GM23338 (cell line): ENCODE data around the gene C2CD2L. TPM values are rescaled to one million over a fixed set of nuclear protein-coding genes. Genes with fewer than 3 reads are reported as not detected.
A peak's percentile ranks its signal among the peaks of the same experiment; 100 is the strongest.

Source experiments
- ATAC-seq: fragments of 200-7000 bp; cut with Tn5 transposase; 3 replicates; pipeline ENCODE4 v1.9.1; 2020
- DNase-seq: peaks from one replicate; pipeline ENCODE4 v3.0.0-alpha.2; 2015; ENCODE audit warnings: low spot score
- H2AFZ ChIP-seq: fragments of 200-600 bp; sonication (generic); 2 replicates; pipeline ENCODE4 v1.8.0; 2016; ENCODE audit warnings: antibody characterized with exemption, mild to moderate bottlenecking, moderate library complexity
- H3F3A ChIP-seq: fragments of 200-600 bp; sonication (generic); replicated peaks from 2 replicates; pipeline ENCODE4 v1.8.0; 2017; ENCODE audit warnings: antibody characterized with exemption, mixed run types, low read depth
- H3K27ac ChIP-seq: fragments of 200-600 bp; sonication (generic); 2 replicates; pipeline ENCODE4 v1.6.1; 2016; ENCODE audit warnings: low read depth
- H3K27me3 ChIP-seq: fragments of 200-600 bp; sonication (generic); 2 replicates; pipeline ENCODE4 v1.8.0; 2016; ENCODE audit warnings: mild to moderate bottlenecking, mixed run types, moderate library complexity; ENCODE audit not compliant: insufficient read depth
- H3K36me3 ChIP-seq: fragments of 200-600 bp; sonication (generic); 2 replicates; pipeline ENCODE4 v1.8.0; 2016; ENCODE audit warnings: mild to moderate bottlenecking; ENCODE audit not compliant: insufficient read depth
- H3K4me1 ChIP-seq: fragments of 200-600 bp; sonication (generic); 2 replicates; pipeline ENCODE4 v1.8.0; 2016; ENCODE audit warnings: mild to moderate bottlenecking, moderate library complexity; ENCODE audit not compliant: insufficient read depth
- H3K4me2 ChIP-seq: fragments of 200-600 bp; sonication (generic); 2 replicates; pipeline ENCODE4 v1.7.1; 2017; ENCODE audit warnings: mixed run types
- H3K4me3 ChIP-seq: fragments of 200-600 bp; sonication (generic); 2 replicates; pipeline ENCODE4 v1.6.1; 2016; ENCODE audit warnings: mixed run types
- H3K79me2 ChIP-seq: fragments of 200-600 bp; sonication (generic); replicated peaks from 2 replicates; pipeline ENCODE4 v1.8.0; 2017; ENCODE audit warnings: mild to moderate bottlenecking; ENCODE audit not compliant: insufficient read depth
- H3K9me2 ChIP-seq: fragments of 200-600 bp; sonication (generic); 2 replicates; pipeline ENCODE4 v1.8.0; 2017; ENCODE audit not compliant: insufficient read depth
- H4K20me1 ChIP-seq: fragments of 200-600 bp; sonication (generic); replicated peaks from 2 replicates; pipeline ENCODE4 v1.8.0; 2017; ENCODE audit warnings: mild to moderate bottlenecking; ENCODE audit not compliant: insufficient read depth
- H3K27ac Mint-ChIP-seq: 2 replicates; pipeline ENCODE4 v1.8.0; 2020; ENCODE audit warnings: inconsistent platforms, mild to moderate bottlenecking, moderate library complexity, mixed read lengths
- H3K27me3 Mint-ChIP-seq: 3 replicates; pipeline ENCODE4 v1.8.0; 2022; ENCODE audit warnings: low read depth, mild to moderate bottlenecking, moderate library complexity, mixed read lengths, inconsistent platforms; ENCODE audit not compliant: insufficient read depth, poor library complexity
- H3K36me3 Mint-ChIP-seq: 3 replicates; pipeline ENCODE4 v1.8.0; 2021; ENCODE audit warnings: low read depth, mild to moderate bottlenecking, inconsistent platforms, moderate library complexity, mixed read lengths
- H3K4me1 Mint-ChIP-seq: 3 replicates; pipeline ENCODE4 v1.8.0; 2020; ENCODE audit warnings: mild to moderate bottlenecking, inconsistent platforms, mixed read lengths
- H3K4me3 Mint-ChIP-seq: 3 replicates; pipeline ENCODE4 v1.8.0; 2021; ENCODE audit warnings: moderate library complexity, mild to moderate bottlenecking, inconsistent platforms, mixed read lengths
- H3K9me3 Mint-ChIP-seq: 3 replicates; pipeline ENCODE4 v1.8.0; 2020; ENCODE audit warnings: moderate library complexity, mild to moderate bottlenecking, inconsistent platforms, mixed read lengths
- CREB1 ChIP-seq: fragments of 250-450 bp; sonication (Bioruptor Pico); IDR thresholded peaks from 2 replicates; pipeline ENCODE4 v1.5.0; 2020; ENCODE audit warnings: low read depth, mild to moderate bottlenecking, moderate library complexity
- CTCF ChIP-seq, 2 experiments: fragments of 200-600 bp in 1 of 2; sonication (generic) in 1 of 2; conservative IDR thresholded peaks; 2 replicates each; pipeline versions ENCODE4 v1.5.1 to v1.6.1; 2016 to 2017; ENCODE audit warnings: antibody characterized with exemption in 2 of 2, low read depth in 2 of 2, mild to moderate bottlenecking in 2 of 2, moderate library complexity in 1 of 2
- EZH2 ChIP-seq: fragments of 200-600 bp; sonication (generic); IDR thresholded peaks from one replicate; pipeline ENCODE4 v1.8.0; 2017; ENCODE audit warnings: antibody characterized with exemption, mild to moderate bottlenecking, low read depth; ENCODE audit not compliant: unreplicated experiment
- JUNB ChIP-seq: IDR thresholded peaks from one replicate; pipeline ENCODE4 v1.6.1; 2016; ENCODE audit warnings: antibody characterized with exemption; ENCODE audit not compliant: unreplicated experiment
- STAT1 ChIP-seq: IDR thresholded peaks from one replicate; pipeline ENCODE4 v1.6.1; 2016; ENCODE audit warnings: antibody characterized with exemption; ENCODE audit not compliant: unreplicated experiment
- ZNF114 ChIP-seq: fragments of 250-450 bp; sonication (Bioruptor Pico); IDR thresholded peaks from 2 replicates; pipeline ENCODE4 v1.5.0; 2020; ENCODE audit warnings: mild to moderate bottlenecking, moderate library complexity
- ZNF331 ChIP-seq: fragments of 250-450 bp; sonication (Bioruptor Pico); IDR thresholded peaks from 2 replicates; pipeline ENCODE4 v1.5.0; 2020; ENCODE audit warnings: low read depth, mild to moderate bottlenecking, moderate library complexity
- polyA plus RNA-seq: library from polyadenylated mRNA; unstranded; fragments of >200 nt; fragmentation: Nextera tagmentation; extraction: Ambion mirVana; gene quantifications from 2 replicates; pipeline ENCODE4 v1.2.1, GENCODE V29; 2016
- total RNA-seq: library from RNA; depleted of rRNA; stranded (reverse); fragments of >200 nt; shearing (Covaris generic); gene quantifications from 2 replicates; pipeline ENCODE4 v1.2.3, GENCODE V29; 2014
- TF ChIP-seq, protein P1 (sequence below): fragments of 250-450 bp; sonication (Bioruptor Pico); IDR thresholded peaks from 2 replicates; pipeline ENCODE4 v1.5.0; 2020; ENCODE audit warnings: mild to moderate bottlenecking, moderate library complexity

Gene C2CD2L
- total and polyA plus RNA-seq, 2 experiments from 2014 or later = 1.4 to 4.4 TPM

DNA sequence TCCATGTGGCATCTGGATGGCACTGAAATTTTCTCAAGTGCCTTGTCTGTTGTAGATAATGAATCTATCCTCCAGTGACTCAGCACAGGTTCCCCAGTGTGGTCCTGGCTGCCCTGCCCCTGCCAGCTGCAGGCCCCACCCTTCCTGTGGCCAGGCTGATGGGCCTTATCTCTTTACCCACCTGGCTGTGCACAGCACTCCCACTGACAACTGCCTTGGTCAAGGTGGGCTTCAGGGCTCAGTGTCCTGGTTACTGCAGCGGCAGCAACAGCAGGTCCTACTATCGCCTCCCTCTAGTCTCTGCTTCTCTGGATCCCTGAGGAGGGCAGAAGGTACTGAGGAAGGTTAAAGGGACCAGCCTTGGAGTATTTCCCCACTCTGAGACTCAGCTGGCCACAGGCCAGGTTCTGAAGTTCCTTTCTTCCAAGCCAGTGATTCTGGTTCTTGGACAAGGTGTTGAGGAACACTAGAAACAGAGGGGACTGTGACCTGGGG lies 19.4 kb upstream of the C2CD2L start:
- H3F3A ChIP-seq = peaks cover 25% of the 10 kb centered on the region
- no peaks in the 10 kb centered on the region for H3K9me2 ChIP-seq
- H3K4me1 Mint-ChIP-seq = peaks cover 11% of the 10 kb centered on the region
- H3K4me3 Mint-ChIP-seq = peak overlapping the region; percentile 23; the same call in 1 of the 3 replicates
- H3K79me2 ChIP-seq = peaks cover 27% of the 10 kb centered on the region
- H3K4me3 ChIP-seq = no peak overlapping the region
- no peak overlapping the region for H3K27ac ChIP-seq
- peaks cover 10% of the 10 kb centered on the region; the same call in 1 of the 2 replicates for H3K4me1 ChIP-seq
- no peak for DNase-seq
- no peak overlapping the region for H3K4me2 ChIP-seq
- H3K9me3 Mint-ChIP-seq = no peaks in the 10 kb centered on the region; the same call in 2 of the 3 replicates
- no peaks in the 10 kb centered on the region for H3K27me3 ChIP-seq
- H3K27me3 Mint-ChIP-seq = peaks cover 10% of the 10 kb centered on the region
- ATAC-seq = no peak
- 0 out of 2 replicates have a peak overlapping the region, but pooled peaks have one; percentile 77 for H3K27ac Mint-ChIP-seq
- H3K36me3 Mint-ChIP-seq = peaks cover 34% of the 10 kb centered on the region
- no peak overlapping the region for H2AFZ ChIP-seq
- H3K36me3 ChIP-seq = no peaks in the 10 kb centered on the region
- peaks cover 14% of the 10 kb centered on the region; the same call in 1 of the 2 replicates for H4K20me1 ChIP-seq
- TF ChIP-seq STAT1 = no peak
- no peak for TF ChIP-seq JUNB
- no peak for TF ChIP-seq ZNF114
- TF ChIP-seq CTCF (conservative IDR thresholded peaks at IDR 0.05; ENCODE audit: low read depth in 2 of 2) = no peak

GRCh38 chr11:119088406-119088805 lies 18.7 kb upstream of the C2CD2L start:
- DNase-seq = no peak

More at GRCh38 chr11:119088406-119088805, 18.7 kb upstream of the C2CD2L start:
- no peak for ATAC-seq
- H3K27ac Mint-ChIP-seq = no peak overlapping the region
- no peak overlapping the region for H2AFZ ChIP-seq
- H3K4me1 Mint-ChIP-seq = peaks cover 12% of the 10 kb centered on the region
- H3K4me3 Mint-ChIP-seq = no peak overlapping the region; the same call in 2 of the 3 replicates
- peaks cover 40% of the 10 kb centered on the region for H3K36me3 Mint-ChIP-seq
- no peak overlapping the region for H3K4me2 ChIP-seq
- peaks cover 12% of the 10 kb centered on the region for H3K27me3 Mint-ChIP-seq
- H3K36me3 ChIP-seq = peaks cover 3% of the 10 kb centered on the region
- no peak overlapping the region for H3K4me3 ChIP-seq
- peaks cover 20% of the 10 kb centered on the region; the same call in 1 of the 2 replicates for H4K20me1 ChIP-seq
- peaks cover 33% of the 10 kb centered on the region for H3K79me2 ChIP-seq
- TF ChIP-seq, protein P1, sequence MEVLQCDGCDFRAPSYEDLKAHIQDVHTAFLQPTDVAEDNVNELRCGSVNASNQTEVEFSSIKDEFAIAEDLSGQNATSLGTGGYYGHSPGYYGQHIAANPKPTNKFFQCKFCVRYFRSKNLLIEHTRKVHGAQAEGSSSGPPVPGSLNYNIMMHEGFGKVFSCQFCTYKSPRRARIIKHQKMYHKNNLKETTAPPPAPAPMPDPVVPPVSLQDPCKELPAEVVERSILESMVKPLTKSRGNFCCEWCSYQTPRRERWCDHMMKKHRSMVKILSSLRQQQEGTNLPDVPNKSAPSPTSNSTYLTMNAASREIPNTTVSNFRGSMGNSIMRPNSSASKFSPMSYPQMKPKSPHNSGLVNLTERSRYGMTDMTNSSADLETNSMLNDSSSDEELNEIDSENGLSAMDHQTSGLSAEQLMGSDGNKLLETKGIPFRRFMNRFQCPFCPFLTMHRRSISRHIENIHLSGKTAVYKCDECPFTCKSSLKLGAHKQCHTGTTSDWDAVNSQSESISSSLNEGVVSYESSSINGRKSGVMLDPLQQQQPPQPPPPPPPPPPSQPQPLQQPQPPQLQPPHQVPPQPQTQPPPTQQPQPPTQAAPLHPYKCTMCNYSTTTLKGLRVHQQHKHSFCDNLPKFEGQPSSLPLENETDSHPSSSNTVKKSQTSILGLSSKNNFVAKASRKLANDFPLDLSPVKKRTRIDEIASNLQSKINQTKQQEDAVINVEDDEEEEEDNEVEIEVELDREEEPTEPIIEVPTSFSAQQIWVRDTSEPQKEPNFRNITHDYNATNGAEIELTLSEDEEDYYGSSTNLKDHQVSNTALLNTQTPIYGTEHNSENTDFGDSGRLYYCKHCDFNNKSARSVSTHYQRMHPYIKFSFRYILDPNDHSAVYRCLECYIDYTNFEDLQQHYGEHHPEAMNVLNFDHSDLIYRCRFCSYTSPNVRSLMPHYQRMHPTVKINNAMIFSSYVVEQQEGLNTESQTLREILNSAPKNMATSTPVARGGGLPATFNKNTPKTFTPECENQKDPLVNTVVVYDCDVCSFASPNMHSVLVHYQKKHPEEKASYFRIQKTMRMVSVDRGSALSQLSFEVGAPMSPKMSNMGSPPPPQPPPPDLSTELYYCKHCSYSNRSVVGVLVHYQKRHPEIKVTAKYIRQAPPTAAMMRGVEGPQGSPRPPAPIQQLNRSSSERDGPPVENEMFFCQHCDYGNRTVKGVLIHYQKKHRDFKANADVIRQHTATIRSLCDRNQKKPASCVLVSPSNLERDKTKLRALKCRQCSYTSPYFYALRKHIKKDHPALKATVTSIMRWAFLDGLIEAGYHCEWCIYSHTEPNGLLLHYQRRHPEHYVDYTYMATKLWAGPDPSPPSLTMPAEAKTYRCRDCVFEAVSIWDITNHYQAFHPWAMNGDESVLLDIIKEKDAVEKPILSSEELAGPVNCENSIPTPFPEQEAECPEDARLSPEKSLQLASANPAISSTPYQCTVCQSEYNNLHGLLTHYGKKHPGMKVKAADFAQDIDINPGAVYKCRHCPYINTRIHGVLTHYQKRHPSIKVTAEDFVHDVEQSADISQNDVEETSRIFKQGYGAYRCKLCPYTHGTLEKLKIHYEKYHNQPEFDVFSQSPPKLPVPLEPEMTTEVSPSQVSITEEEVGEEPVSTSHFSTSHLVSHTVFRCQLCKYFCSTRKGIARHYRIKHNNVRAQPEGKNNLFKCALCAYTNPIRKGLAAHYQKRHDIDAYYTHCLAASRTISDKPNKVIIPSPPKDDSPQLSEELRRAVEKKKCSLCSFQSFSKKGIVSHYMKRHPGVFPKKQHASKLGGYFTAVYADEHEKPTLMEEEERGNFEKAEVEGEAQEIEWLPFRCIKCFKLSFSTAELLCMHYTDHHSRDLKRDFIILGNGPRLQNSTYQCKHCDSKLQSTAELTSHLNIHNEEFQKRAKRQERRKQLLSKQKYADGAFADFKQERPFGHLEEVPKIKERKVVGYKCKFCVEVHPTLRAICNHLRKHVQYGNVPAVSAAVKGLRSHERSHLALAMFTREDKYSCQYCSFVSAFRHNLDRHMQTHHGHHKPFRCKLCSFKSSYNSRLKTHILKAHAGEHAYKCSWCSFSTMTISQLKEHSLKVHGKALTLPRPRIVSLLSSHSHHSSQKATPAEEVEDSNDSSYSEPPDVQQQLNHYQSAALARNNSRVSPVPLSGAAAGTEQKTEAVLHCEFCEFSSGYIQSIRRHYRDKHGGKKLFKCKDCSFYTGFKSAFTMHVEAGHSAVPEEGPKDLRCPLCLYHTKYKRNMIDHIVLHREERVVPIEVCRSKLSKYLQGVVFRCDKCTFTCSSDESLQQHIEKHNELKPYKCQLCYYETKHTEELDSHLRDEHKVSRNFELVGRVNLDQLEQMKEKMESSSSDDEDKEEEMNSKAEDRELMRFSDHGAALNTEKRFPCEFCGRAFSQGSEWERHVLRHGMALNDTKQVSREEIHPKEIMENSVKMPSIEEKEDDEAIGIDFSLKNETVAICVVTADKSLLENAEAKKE (CRISPR knock-in tag) = no peak
- no peak for TF ChIP-seq JUNB
- TF ChIP-seq EZH2 = no peak
- no peak for TF ChIP-seq CREB1 (CRISPR knock-in tag)
- TF ChIP-seq CTCF (conservative IDR thresholded peaks at IDR 0.05; ENCODE audit: low read depth in 2 of 2) = no peak
- no peak for TF ChIP-seq ZNF331 (CRISPR knock-in tag)
- no peaks in the 10 kb centered on the region; the same call in 2 of the 3 replicates for H3K9me3 Mint-ChIP-seq
- peaks cover 16% of the 10 kb centered on the region for H3K4me1 ChIP-seq
- H3F3A ChIP-seq = peaks cover 31% of the 10 kb centered on the region
- H3K9me2 ChIP-seq = no peaks in the 10 kb centered on the region
- H3K27me3 ChIP-seq = no peaks in the 10 kb centered on the region
- no peak overlapping the region for H3K27ac ChIP-seq
